ENCODE measurements around the gene LAMB4.

LAMB4 gene

GRCh38 chr7:108142675-108143259 lies 12.6 kb upstream of the LAMB4 start:
- no peak for DNase-seq

DNA sequence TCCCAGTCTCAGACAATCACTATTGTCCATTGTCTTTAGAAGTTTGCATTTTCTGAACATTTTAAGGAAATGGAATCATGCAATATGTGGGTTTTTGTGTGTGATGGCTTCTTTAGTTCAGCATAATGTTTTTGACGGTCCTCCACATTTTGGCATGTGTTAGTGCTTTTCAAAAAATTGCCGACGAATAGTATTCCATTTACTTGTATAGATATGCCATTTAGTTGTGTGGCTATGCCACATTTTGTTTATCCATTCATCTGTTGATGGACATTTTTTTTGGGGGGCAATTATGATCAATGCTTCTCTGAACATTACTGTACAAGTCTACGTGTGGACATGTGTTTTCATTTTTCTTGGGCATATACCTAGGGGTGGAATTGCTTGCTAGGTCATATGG lies 12.0 kb upstream of the LAMB4 start:
- DNase-seq = no peak

DNA sequence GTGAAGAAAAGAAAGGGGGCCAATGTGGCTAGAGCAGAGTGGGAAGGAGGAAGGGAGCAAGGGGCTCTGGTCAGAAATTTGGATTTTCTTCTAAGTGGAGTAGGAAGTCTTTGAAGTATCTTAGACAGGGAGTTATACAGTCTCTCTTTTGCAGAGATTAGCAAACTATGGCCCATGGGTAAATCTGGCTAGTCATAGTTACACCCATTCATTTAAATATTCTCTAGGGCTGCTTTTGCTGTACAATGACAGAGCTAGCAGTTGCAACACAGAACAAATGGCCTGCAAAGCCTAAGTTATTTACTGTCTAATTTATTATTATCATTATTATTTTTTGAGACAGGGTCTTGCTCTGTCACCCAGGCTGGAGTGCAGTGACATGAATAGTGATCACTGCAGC lies 10.5 kb upstream of the LAMB4 start:
- DNase-seq = no peak

- no peak for DNase-seq
Observed at GRCh38 chr7:108138911-108139310, 8.8 kb upstream of the LAMB4 start.

DNA sequence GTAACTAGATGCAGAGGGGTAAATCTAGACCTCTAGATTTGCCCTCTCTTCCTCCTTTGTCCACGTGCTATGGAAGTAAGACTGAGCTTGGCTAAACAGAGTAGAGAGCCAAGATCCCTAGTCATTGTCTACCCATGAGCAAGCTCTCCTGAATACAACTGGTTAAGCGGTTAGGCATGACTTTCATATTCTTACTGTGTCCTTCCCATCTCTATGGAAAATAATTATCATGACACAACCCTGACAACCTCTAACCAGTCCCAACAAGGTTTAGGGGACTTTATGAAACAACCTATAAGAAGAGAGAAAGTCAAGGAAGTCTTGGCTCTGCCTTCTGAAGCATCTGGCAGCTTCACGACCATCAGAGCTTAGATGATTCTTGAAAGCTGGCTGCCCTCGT lies 7.8 kb upstream of the LAMB4 start:
- no peak for DNase-seq

DNA sequence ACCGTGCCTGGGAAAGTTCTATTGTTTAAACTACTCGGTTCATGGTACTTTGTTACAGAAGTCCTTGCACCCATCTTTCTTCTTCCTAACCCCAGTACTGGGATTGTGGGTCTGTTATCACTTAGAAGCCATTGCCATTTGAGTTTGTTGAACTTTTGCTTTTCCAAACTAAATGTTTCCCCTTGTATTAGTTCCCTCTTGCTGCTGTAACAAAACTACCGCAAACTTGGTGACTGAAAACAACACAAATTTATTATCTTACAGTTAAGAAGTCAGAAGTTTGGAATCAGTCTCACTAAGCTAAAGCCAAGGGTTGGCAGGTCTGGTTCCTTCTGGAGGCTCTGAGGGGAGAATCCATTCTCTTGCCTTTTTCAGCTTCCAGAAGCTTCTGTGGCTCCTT lies 6.9 kb upstream of the LAMB4 start:
- DNase-seq = no peak

GRCh38 chr7:108136191-108136688 lies 6.1 kb upstream of the LAMB4 start:
- no peak for DNase-seq

- DNase-seq = no peak
Observed at GRCh38 chr7:108135446-108136190, 5.5 kb upstream of the LAMB4 start.

DNA sequence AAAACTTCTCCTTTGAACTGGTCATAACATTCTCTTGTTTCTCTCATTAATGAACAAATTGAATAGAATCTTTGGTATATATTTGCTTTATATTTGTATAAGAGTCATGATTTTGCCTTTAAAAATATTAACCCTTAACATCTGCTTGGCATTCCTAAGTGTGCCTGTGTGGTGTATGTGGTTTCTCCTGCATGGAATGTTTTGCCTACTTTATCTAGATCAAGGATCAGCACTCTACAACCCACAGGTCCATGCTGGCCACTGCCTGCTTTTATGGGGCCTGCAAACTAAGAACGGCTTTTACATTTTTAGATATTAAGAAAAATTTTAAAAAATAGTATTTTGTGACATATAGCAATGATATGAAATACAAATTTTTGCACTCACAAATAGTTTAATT lies 4.3 kb upstream of the LAMB4 start:
- DNase-seq = no peak

GRCh38 chr7:108132551-108133265 lies 2.5 kb upstream of the LAMB4 start:
- no peak for DNase-seq

DNA sequence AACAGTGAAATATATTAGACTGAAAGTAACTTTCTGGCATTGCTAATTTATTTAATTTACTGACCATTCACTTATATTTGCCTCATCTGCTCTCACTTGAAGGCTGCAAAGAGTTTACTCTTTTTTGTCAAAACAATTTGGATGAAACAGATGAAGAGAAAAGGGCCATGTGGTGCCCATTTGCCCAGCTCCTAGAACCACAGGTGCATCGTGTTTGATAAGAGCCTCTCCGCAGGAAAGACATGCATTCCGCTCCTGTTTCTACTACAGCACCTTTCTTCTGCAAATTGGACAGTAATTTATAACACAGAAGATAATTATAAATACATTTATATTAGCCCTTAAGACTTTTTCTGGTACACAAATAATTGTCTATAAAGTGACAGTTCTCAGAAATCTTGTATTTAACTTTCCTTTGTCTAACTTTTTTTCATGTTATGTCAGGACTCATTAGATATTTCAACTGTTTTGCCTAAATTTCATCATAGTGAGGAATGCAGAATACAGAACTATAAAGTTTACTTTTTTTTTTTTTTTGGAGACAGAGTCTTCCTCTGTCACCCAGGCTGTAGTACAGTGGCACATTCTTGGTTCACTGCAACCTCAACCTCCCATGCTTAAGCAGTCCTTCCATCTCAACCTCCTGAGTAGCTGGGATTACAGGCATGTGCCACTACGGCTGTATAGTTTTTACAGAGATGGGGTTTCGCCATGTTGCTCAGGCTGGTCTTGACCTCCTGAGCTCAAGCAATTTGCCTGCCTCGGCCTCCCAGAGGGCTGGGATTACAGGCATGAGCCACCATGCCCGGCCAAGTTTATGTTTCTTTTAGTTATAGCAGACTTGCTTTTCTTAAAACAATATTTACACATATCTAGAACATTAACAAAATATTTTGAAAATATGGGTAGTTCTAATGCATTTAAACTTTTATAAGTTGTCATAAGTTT lies 869 bp downstream of the LAMB4 start:
- DNase-seq = no peak

GRCh38 chr7:108128514-108128913 lies 1.6 kb downstream of the LAMB4 start:
- no peak for DNase-seq

DNA sequence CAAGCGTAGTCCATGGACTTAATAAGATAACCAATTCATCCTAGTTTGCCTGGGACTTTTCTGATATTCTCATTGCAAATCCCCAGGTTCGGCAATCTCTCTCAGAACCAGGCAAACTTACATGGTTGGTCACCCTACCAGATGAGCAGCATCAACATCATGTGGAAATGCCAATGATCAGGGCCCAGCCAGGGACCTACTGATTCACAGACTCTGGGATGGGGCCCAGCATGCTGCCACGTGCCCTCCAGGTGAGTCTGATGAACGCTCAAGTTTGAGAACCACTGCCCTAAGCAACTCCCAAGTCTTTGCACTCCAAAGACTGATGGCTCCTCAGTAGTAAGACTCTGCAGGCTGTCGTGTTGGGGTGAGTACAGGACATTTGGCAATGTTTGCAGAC lies 2.7 kb downstream of the LAMB4 start:
- DNase-seq = no peak

DNA sequence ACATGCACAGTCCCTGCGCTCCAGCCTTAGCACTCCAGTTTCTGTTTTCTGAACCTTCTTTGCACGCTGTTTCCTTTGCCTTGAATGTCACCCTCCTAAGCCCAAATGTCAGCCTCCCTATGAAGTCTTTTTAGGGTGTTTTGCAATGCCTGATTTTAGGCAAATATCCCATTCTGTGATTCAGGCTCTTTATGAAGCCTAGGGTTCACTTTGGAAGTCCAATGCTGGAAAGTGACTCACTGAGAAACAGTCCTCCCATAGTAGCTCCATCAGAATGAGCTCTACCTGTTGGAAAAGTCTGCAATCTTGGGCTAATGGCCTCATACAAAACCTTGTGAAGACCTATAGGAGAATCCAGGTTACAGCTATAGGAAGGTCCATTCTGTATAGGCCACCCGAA lies 5.3 kb downstream of the LAMB4 start:
- DNase-seq = no peak

DNA sequence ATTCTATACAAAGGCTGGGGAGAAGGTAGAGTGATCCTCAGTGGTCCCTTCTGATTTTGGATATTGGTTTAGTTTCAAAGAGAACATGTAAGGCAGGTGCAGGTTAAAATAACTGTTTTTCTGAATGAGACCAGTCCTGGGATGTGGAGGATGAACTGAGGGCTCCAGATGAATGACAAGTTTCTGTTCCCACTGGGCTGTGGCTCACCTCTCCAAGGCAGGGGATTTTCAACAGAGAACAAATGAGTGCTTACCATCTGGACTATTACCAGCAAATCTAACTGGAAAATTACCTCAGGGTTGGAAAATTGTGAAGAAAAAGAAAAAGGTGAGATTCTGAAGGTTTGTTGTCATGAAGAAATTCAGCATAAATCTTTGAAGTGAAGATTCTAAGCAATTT lies 8.0 kb downstream of the LAMB4 start:
- DNase-seq = no peak

DNA sequence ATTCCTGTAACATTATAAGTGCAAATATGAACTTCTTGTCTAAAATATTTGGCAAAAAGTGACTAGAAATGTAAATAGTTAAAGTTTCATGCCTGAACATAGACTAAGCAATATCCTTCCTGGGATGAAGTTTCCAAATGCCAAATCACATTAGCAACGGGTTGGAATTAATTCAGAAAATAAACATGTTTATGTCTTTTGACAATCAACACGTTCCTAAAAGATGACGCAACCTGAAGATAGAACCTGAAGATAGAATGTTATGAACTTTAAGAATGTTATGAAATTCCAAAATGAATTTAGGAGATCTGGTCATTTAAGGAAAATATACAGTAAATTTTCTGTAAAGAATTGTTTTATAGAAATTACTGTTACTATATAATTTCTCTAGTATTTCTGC lies 9.2 kb downstream of the LAMB4 start:
- no peak for DNase-seq

DNA sequence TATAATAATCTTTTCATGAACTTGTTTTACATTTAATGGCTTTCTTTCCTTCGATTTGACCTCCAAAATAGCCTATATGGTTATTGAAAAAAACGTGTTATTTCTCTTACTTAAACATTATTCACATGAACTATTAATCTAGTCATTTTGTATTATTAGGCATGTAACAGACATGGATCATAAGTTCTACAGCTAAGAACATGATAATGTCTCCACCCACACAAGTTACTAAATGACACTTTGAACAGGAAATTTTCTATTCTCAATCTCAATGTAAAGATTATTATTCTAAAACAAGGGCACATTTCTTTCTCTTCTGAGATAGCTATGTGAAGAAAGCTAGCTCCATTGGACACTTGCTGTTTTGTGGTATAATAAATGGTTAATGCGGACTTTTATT lies 10.0 kb downstream of the LAMB4 start:
- no peak for DNase-seq

DNA sequence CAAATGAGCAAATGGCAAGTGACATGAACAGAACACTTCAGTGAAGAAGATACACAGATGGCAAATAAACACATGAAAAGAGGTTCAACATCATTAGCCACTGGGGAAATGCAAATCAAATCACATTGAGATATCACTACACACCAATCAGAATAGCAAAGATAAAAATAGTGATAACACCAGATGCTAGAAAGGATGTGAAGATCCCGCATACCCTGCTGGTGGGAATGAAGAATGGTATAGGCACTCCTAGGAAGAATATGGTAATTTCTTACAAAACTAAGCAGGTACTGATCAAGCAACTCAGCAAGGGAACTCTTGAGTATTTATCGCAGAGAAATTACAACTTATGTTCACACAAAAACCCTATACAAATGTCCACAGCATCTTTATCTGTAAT lies 11.2 kb downstream of the LAMB4 start:
- no peak for DNase-seq

DNA sequence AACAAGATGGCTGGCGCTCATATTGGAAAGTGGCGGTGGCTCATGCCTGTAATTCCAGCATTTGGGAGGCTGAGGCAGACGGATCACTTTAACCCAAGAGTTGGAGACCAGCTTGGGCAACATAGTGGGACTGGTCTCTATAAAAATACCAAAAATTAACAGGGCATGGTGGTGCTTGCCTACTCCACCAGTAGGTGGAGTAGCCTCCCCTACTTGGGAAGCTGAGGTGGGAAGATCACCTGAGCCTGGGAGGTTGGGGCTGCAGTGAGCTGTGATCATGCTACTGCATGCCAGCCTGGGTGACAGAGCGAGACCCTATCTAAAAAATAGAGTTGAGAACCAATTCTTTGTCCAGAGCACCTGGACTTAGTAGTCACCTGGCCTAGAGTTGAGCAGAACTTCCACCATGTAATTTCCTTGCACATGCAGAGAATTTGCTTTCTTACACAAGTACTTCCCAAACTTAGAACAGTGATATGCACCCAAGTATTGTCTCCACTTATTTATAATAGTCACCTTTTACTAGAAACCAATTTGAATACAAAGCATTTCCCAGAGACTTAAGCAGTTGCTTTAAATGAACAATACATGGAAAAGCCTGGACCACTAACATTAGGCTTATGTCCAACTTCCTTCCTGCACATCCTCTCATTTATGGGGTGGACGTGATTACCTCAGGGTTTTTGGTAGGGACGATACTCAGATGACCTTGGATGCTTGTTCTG lies 15.9 kb downstream of the LAMB4 start:
- no peak for DNase-seq

GRCh38 chr7:108112683-108113082 lies 17.5 kb downstream of the LAMB4 start:
- DNase-seq = no peak

GRCh38 chr7:108109221-108109908 lies 20.8 kb downstream of the LAMB4 start:
- no peak for DNase-seq

DNA sequence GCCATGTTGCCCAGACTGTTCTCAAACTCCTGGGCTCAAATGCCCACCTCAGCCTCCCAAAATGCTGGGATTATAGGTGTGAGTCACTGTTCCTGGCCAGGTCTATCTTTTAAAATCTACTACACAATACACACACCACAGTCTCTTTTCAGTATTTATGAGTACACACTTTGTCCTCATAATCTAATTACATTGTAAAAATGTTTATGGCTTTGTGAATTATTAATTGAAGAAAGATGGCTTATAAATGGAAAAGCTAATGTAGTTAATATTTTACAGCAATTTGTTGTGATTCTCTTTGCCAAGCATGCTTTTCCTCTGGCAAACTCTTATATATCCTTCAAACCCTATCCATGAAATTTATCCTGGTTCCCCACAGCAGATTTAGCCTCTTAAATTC lies 22.0 kb downstream of the LAMB4 start:
- no peak for DNase-seq

All from right hindlimb (tissue), 1 donor.